ENCODE results near the gene EML3. TPM values are rescaled to one million over a fixed set of nuclear protein-coding genes. Genes with fewer than 3 reads are reported as not detected.
A peak's percentile ranks its signal among the peaks of the same experiment; 100 is the strongest.

The EML3 gene
- total and polyA plus RNA-seq, 2 of the 8 experiments (the other 6 are each of a cell fraction or from before 2014, with no cell fraction given), result 19.2 to 29.9 TPM

- peaks cover 50 to 93% (median 74%) of the 10 kb centered on the region in 4 experiments for H3K36me3 ChIP-seq (ENCODE audit: control insufficient read depth in 2 of 4, insufficient read depth in 4 of 4, low read length in 3 of 4)
- H4K91ac ChIP-seq (replicated peaks; ENCODE audit: insufficient read length, low read length), result no peak overlapping the region
- CTCF ChIA-PET (ENCODE audit: partially characterized antibody), result interaction anchor here (2.9 to 3.0 kb wide), 2 partner anchors 24 to 143 kb away, joined by 13 to 17 read pairs; no protein-coding TSS in a partner anchor
- no peaks in the 10 kb centered on the region; the same call in 1 of the 2 replicates for H3K79me1 ChIP-seq (ENCODE audit: low read depth, low read length)
- H3K14ac ChIP-seq (ENCODE audit: insufficient read length), result no peak overlapping the region
- no peak overlapping the region for H3K56ac ChIP-seq (replicated peaks; ENCODE audit: insufficient read length, low read depth, low read length)
- H3K4me3 ChIP-seq (ENCODE audit: extremely low read depth in 1 of 4, insufficient read depth in 2 of 4, low read depth in 3 of 4, low read length in 4 of 4), result no peak overlapping the region
- H2BK15ac ChIP-seq (ENCODE audit: low read length), result no peak overlapping the region
- H3K23ac ChIP-seq (ENCODE audit: insufficient read length), result no peak overlapping the region
- no peak overlapping the region for H3K4me2 ChIP-seq (ENCODE audit: insufficient read depth in 1 of 2, low read depth in 2 of 2, low read length in 2 of 2)
- no peak overlapping the region for H4K5ac ChIP-seq (ENCODE audit: insufficient read length, low read depth, low read length)
- H2AFZ ChIP-seq (ENCODE audit: low read length), result no peak overlapping the region
- 0 out of 7 replicates have a peak overlapping the region, but pooled peaks of 1 of the 4 experiments have one; percentile 13 for H3K9ac ChIP-seq (replicated peaks in 1 of 4; ENCODE audit: extremely low read depth in 1 of 4, low read depth in 3 of 4, low read length in 3 of 4)
- no peak for TF ChIP-seq CHD1 (IDR thresholded peaks at IDR 0.05; ENCODE audit: low read depth, low read length)
- TF ChIP-seq YY1 (IDR thresholded peaks at IDR 0.05; ENCODE audit: low read depth, low read length), result no peak
- TF ChIP-seq POLR2AphosphoS5 (IDR thresholded peaks at IDR 0.05; ENCODE audit: low read depth, low read length), result no peak
- TF ChIP-seq RBBP5 (IDR thresholded peaks at IDR 0.05; ENCODE audit: borderline replicate concordance, low read depth, low read length), result no peak
- TF ChIP-seq KDM4A (IDR thresholded peaks at IDR 0.05; ENCODE audit: low read depth, low read length, severe bottlenecking), result no peak
- H2BK5ac ChIP-seq (ENCODE audit: low read depth, low read length), result no peak overlapping the region
- H3K27ac ChIP-seq (ENCODE audit: low read depth, low read length), result no peak overlapping the region
- DNase-seq (ENCODE audit: low read depth in 1 of 2, low spot score in 2 of 2) (no peak), FAIRE-seq (no peak)
- H4K20me1 ChIP-seq (replicated peaks in 1 of 2; ENCODE audit: control insufficient read depth in 1 of 2, insufficient read depth in 2 of 2, low read length in 2 of 2), result peaks cover 18 to 41% of the 10 kb centered on the region in 2 experiments
- H2BK20ac ChIP-seq (ENCODE audit: low read length), result no peak overlapping the region
- H3K79me2 ChIP-seq (ENCODE audit: control insufficient read depth in 1 of 2, insufficient read depth in 2 of 2, low read length in 2 of 2), result peaks cover 0 to 61% of the 10 kb centered on the region in 2 experiments; a peak in 3 of 4 replicates
- H3K27me3 ChIP-seq (replicated peaks in 1 of 4; ENCODE audit: control insufficient read depth in 3 of 4, extremely low read depth in 1 of 4, insufficient read depth in 3 of 4, low read length in 3 of 4), result no peaks in the 10 kb centered on the region
- no peak overlapping the region for H2AK5ac ChIP-seq (ENCODE audit: low read depth, low read length)
- H2BK120ac ChIP-seq (replicated peaks; ENCODE audit: low read depth, low read length), result no peak overlapping the region
- no peaks in the 10 kb centered on the region for H3K9me3 ChIP-seq (ENCODE audit: insufficient read depth in 2 of 2, low read depth in 1 of 2, low read length in 1 of 2)
- peaks cover 2 to 6% (median 2%) of the 10 kb centered on the region in 4 experiments; a peak in 3 of 7 replicates for H3K4me1 ChIP-seq (replicated peaks in 1 of 4; ENCODE audit: control insufficient read depth in 3 of 4, insufficient read depth in 4 of 4, low read length in 3 of 4)
- POLR2A ChIA-PET (ENCODE audit: partially characterized antibody), result interaction anchor here (0.6 to 20.7 kb wide), 9 partner anchors 2 to 270 kb away, joined by 3 to 336 read pairs (median 4); partner anchors contain the start of genes C11orf98, CSKMT and EEF1G
- no peak overlapping the region for H2BK12ac ChIP-seq (ENCODE audit: low read depth, low read length)
- H3K4ac ChIP-seq (replicated peaks; ENCODE audit: insufficient read length, low read depth, low read length), result no peak overlapping the region
- H3K23me2 ChIP-seq (ENCODE audit: low read depth, low read length), result no peaks in the 10 kb centered on the region; the same call in 1 of the 2 replicates
- H3K18ac ChIP-seq (ENCODE audit: extremely low read depth, low read length), result no peak overlapping the region
- WGBS, 2 experiments (ENCODE audit: extremely low coverage in 1 of 2, insufficient coverage in 1 of 2, insufficient read length in 1 of 2, insufficient replicate concordance in 2 of 2, low coverage in 1 of 2, low lambda C conversion rate in 2 of 2, missing lambda C conversion rate in 1 of 2), result 92% methylated on average over 8 of the region's 8 CpGs; no CpG with 5 or more reads in 1 of the 2 experiments
- H4K8ac ChIP-seq (ENCODE audit: extremely low read depth, insufficient read depth, low read length), result no peak overlapping the region
These were observed 45.4 kb downstream of the EML3 start for GRCh38 chr11:62567018-62567633.
